Kidney epithelial cell (primary cell): Measurements from ENCODE around the gene RPS8. TPM values are rescaled to one million over a fixed set of nuclear protein-coding genes. Genes with fewer than 3 reads are reported as not detected.

ENCODE experiments used
- DNase-seq: peaks from one replicate; pipeline ENCODE4 v3.0.0-alpha.2; 2010; ENCODE audit warnings: low read depth
- H3K27me3 ChIP-seq: 2 replicates; pipeline ENCODE4 v1.6.0; 2011; ENCODE audit warnings: low read length; ENCODE audit not compliant: control insufficient read depth, insufficient read depth
- H3K36me3 ChIP-seq: 2 replicates; pipeline ENCODE4 v1.5.1; 2011; ENCODE audit warnings: low read length; ENCODE audit not compliant: control insufficient read depth, insufficient read depth
- H3K4me3 ChIP-seq: 2 replicates; pipeline ENCODE4 v1.5.1; 2011; ENCODE audit warnings: low read depth, mild to moderate bottlenecking, control low read depth, low read length
- CTCF ChIP-seq: IDR thresholded peaks from 2 replicates; pipeline ENCODE4 v1.5.1; 2011; ENCODE audit warnings: mild to moderate bottlenecking, moderate library complexity, low read length, control low read depth, inconsistent platforms; ENCODE audit not compliant: insufficient read depth, poor library complexity, severe bottlenecking
- total RNA-seq: library from RNA; depleted of rRNA; stranded (reverse); fragments of >200 nt; gene quantifications from 2 replicates; pipeline ENCODE4 v1.2.3, GENCODE V29; 2015

Gene RPS8
- total RNA-seq, 1 donor from 2014 or later, result 4,100 TPM

- no peaks in the 10 kb centered on the region for H3K27me3 ChIP-seq
- DNase-seq, result peak; percentile 90
- H3K4me3 ChIP-seq, result peak within 1 kb of the TSS; percentile 48
- H3K36me3 ChIP-seq, result no peaks in the 10 kb centered on the region
- no peak for TF ChIP-seq CTCF
Measured at GRCh38 chr1:44739307-44740178, 35.8 kb upstream of the RPS8 start, which contains the start of gene KIF2C. Gene KIF2C, plus strand, starts transcription at chr1:44739837. Its CDS starts 96 bp downstream, at chr1:44739933.

DNA sequence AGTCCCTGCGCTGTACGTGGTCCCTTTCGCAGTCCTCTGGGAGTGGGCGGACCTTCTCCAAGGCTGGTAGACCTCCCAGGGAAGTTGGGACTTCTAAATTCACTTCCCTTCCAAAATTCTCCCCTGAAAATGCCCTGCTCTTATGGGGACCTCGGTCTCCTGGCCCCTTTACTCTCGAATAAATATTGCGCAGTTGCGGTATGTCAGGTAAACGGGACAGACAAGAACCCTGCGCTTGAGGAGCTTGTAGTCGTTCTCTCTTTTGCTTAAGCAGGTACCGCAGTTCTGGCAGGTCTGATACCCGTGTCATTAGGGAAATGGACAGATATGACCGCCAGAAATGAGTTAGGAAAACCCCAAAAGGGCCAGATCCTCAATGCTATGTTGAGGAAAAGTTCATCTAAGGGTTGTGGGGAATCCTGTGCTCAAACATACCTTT, 35.1 kb upstream of the RPS8 start:
- Histone ChIP-seq H3K27me3 (no peaks in the 10 kb centered on the region), H3K36me3 (no peaks in the 10 kb centered on the region), H3K4me3 (peak overlapping the region; percentile 48)
- no peak for TF ChIP-seq CTCF
- no peak for DNase-seq

GRCh38 chr1:44743211-44743610, 32.1 kb upstream of the RPS8 start:
- no peak for DNase-seq
- peaks cover 1% of the 10 kb centered on the region for H3K36me3 ChIP-seq

GRCh38 chr1:44747878-44748277, 27.5 kb upstream of the RPS8 start:
- peaks cover 1% of the 10 kb centered on the region for H3K36me3 ChIP-seq
- H3K27me3 ChIP-seq, result no peaks in the 10 kb centered on the region
- TF ChIP-seq CTCF, result no peak
- no peak for DNase-seq
- no peak overlapping the region for H3K4me3 ChIP-seq

More at GRCh38 chr1:44743211-44743610, 32.1 kb upstream of the RPS8 start:
- no peaks in the 10 kb centered on the region for H3K27me3 ChIP-seq
- no peak overlapping the region for H3K4me3 ChIP-seq
- TF ChIP-seq CTCF, result no peak

GRCh38 chr1:44757420-44757819, 17.9 kb upstream of the RPS8 start:
- no peak for DNase-seq
- TF ChIP-seq CTCF, result no peak
- no peak overlapping the region for H3K4me3 ChIP-seq
- H3K27me3 ChIP-seq, result no peaks in the 10 kb centered on the region
- H3K36me3 ChIP-seq, result peaks cover 4% of the 10 kb centered on the region
